Smooth muscle cell of the brain vasculature (primary cell): ENCODE measurements around the gene CASK.

Source experiments
- DNase-seq: peaks from one replicate; pipeline ENCODE4 v3.0.0-alpha.2; 2012; ENCODE audit warnings: low read depth, low spot score

Gene CASK

GRCh38 chrX:41913476-41913875 is 9.9 kb downstream of the CASK start:
- DNase-seq = no peak

GRCh38 chrX:41912923-41913322 is 10.4 kb downstream of the CASK start:
- DNase-seq = no peak

DNA sequence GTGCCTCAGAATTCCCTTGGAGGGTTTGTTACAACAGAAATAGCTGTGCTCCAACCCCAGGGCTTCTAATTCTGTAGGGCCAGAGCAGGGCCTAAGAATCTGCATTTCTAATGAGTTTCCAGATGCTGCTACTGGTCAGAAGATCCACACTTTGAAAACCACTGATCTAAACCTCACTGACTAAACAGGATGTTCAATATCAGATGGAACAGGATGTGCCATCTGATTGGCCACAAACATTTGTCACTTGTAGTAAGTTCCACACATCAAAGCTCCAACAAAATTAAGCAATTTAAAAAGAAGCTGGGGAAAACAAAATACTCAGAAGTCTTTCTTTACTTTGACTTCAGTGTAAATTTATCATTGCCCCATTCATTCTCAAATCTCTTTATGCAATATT is 14.3 kb downstream of the CASK start:
- DNase-seq = no peak

DNA sequence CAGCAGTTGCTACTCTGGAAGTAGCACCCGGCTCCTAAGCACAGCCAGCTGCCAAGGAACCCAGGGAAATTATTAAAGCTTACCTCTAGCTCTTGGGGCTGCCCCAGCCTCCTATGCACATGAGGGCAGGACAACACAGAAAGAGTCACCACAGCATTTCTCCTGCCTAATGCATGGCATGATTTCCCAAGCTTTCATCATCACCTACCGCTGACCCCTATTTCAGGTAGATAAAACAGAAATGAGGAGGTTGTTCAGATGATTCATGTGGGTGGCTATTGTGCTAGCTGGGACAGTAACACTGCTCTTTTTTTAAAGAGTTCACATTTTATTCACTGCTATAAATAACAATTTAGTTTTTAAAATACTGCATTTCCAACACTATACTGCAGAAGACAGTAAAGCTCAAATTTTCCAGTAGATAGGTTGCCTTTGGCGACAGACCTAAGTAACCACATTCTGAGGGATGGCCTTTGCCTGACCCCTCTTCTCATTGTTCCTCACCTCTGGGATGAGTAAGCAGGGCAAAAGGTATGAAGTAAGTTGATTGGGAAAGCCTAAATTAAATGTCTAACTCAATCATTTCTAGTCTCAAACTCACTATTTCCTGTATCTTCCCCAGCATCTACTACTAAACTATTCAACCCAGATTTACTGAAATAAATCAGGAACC is 16.7 kb downstream of the CASK start:
- no peak for DNase-seq

- DNase-seq = no peak
Observed at GRCh38 chrX:41903544-41903943, 19.8 kb downstream of the CASK start.

DNA sequence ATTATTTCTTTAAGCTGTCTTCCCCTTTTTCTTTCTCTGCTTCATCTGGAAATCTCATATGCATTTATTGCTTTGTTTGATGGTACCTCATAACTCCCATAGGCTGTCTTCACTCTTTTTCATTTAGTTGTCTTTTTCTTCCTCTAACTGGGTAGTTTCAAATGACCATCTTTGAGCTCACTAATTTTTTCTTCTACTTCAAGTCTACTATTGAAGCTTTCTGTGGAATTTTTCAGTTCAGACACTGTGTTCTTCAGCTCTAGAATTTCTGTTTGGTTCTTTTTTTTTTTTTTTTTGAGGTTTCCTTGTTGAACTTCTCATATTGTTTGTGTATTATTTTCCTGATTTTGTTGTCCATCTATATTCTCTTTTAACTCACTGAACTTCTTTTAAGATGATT is 23.0 kb downstream of the CASK start:
- no peak for DNase-seq

DNA sequence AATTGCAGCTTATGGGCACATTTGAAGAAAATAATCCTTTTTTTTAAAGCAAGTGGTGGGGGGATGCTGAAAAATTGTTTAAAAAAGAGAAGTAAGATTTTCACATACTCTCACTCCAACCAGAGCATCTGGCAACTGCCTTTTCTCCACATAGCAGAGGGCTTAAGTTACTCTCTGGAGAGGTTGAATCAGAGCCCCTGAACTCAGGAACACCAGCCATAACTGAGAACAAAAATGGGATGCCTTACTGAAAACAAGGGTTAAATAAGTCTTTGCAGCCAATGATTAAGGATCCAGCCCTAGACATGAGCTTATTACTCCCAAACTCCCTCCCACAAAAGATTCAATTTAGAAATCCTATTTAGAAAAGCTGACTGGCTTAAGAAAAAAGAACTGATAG is 27.5 kb downstream of the CASK start:
- DNase-seq = no peak

- no peak for DNase-seq
Observed at GRCh38 chrX:41890026-41890423, 33.3 kb downstream of the CASK start.

DNA sequence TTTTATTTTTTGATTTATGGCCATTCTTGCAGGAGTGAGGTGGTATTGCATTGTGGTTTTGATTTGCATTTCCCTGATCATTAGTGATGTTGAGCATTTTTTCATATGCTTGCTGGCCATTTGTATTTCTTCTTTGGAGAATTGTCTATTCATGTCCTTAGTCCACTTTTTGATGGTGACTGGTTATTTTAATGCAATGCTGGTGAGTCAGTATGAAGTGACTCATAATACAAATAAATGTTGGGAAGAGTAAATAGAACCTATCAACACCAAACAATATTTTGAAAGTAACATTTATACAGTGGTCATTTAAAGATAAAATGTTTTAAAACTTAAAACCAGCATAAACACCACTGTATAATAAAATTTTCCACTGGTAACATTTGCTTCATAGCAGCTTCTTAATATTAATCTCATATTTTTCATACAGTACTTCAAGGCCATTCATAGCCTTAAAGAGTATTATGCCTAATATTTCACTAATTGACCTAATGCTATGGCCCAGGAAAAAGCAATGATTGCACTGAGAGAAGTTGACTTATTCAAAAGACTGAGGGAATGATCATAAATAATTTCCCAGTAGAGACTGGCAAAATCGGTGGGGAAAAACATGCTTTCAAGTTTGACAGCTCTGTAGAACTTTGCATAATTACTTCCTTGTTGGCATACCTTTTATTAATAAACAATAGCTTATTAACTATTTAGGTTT is 33.9 kb downstream of the CASK start:
- no peak for DNase-seq

DNA sequence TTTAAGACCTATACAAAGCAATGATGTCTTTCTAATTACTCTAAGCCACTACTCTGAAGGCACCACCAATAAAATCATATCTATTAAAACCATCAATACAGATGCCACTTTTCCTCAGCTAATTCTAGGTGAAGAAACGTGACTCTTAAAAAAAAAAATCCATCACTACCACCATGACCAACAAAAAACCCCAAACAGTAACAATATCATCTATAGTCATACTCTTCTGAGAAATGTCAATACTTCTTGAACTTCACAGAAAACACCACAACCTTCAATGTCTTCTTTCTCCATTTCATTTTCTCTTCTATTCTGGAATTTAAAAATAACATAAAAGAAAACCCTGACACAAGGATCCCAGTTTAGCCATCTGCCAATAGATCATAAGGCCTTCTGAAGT is 35.7 kb downstream of the CASK start:
- no peak for DNase-seq

- no peak for DNase-seq
Observed at GRCh38 chrX:41885724-41886123, 37.6 kb downstream of the CASK start.

- no peak for DNase-seq
Observed at GRCh38 chrX:41881166-41881565, 42.2 kb downstream of the CASK start.

- DNase-seq = no peak
Observed at GRCh38 chrX:41877167-41877566, 46.2 kb downstream of the CASK start.

GRCh38 chrX:41875142-41875541 is 48.2 kb downstream of the CASK start:
- DNase-seq = no peak

DNA sequence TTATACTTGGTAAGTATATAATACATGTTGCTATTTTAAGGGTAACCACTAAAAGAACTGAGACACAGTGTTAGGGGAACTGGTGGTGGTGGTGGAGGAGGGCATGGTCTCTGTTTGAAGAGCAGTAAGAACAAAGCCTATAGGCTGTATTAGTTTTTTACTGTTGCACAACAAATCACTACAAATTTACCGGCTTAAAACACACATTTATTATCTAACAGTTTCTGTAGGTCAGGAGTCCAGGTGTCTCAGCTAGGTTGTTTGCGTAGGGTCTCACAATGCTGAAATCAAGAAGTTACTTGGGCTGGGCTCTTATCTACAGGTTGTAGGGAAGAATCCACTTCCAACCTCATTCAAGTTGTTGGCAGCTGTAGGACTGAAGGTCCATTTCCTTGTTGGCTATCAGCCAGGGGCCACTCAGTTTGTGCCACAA is 52.6 kb downstream of the CASK start:
- DNase-seq = no peak

GRCh38 chrX:41868392-41868977 is 54.9 kb downstream of the CASK start:
- no peak for DNase-seq

GRCh38 chrX:41863343-41864203 is 59.8 kb downstream of the CASK start:
- DNase-seq = no peak

GRCh38 chrX:41862562-41863184 is 60.7 kb downstream of the CASK start:
- DNase-seq = no peak

DNA sequence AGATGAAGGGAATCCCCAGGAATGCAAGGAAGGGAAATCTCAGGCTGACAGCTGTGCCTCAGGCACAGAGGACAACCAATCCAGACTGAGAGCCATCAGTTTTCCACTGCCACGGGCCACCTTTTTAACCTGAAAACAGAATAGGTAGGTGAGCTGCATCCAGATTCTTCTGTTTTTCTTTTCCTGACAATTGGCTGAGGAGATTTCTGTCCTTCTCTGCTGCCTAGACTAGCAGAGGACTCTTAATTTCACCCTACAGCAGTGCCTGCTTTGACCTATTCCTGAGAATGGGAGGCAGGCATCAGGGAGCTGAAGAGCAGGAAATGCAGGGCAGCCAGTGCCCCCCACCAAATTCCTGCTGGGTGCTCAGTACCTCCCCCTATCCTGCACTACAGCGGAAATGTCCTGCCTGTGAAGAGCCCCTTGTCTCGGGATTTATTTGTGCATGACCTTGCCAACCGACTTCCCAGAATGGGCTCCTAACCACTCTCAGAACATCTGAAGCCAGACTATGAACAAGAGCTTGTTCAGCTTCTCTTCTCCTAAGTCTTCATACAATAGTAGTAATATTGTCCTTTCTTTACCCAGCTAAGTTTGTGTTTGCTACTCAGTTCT is 65.1 kb downstream of the CASK start:
- DNase-seq = no peak

DNA sequence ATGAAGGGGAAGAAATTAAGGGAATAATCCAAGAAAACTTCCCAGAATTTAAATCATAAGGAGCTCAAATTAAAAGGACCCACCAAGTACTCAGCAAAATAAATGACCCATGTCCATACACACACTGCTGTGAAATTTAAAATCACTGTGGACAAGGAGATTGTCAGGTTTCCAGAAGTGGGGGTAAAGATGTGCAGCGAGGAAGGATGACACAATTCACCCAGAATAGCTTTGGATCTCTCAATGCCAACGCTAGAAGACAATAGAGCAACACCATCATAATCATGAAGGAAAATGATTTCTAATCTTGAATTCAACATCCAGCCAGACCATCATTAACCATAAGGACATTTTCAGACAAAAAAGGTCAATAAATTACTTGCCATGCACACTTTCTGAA is 65.7 kb downstream of the CASK start:
- no peak for DNase-seq

DNA sequence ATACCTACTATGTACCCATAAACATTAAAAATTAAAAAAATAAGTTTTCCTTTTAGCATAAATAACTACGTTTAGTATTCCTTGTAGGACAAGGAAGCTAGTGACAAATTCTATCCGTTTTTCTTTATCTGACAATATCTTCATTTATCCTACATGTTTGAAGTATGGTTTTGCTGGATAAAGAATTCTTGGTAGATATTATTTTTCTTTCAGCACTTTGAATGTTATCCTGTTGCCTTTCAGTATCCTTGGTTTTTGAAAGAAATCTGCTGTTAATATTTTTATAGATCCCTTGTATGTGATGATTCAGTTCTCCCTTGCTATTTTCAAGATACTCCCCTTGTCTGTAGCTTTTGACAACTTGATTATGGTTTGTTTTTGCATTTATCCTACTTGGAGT is 76.6 kb downstream of the CASK start:
- no peak for DNase-seq
